PC-9 (cell line): ENCODE data around the gene HSPA1A. TPM values are rescaled to one million over a fixed set of nuclear protein-coding genes. Genes with fewer than 3 reads are reported as not detected.
"Not testable (repeated sequence)": the region's sequence is repeated elsewhere in the genome, so short reads cannot be mapped to it uniquely, and the experiment has no call there.

Experiments
- BruUV-seq: library from RNA; stranded (reverse); fragments of 400-500 nt; replicated peaks from 2 replicates; lab custom pipeline; 2021; lab: Mats Ljungman, UMichigan
- CTCF ChIA-PET: fragments of 300-600 bp; sonication (Branson Sonifier 250); formaldehyde crosslinking; loops from one replicate; lab custom pipeline; 2022; ENCODE audit warnings: antibody characterized with exemption; lab: Charles Lee
- POLR2A ChIA-PET: fragments of 300-600 bp; sonication (Branson Sonifier 250); formaldehyde crosslinking; loops from one replicate; lab custom pipeline; 2022; ENCODE audit warnings: antibody characterized with exemption; ENCODE audit not compliant: unreplicated experiment; lab: Charles Lee
- DNase-seq, 2 experiments: peaks; one replicate each; pipeline versions ENCODE4 v3.0.0 to v3.0.0-alpha.2; 2015 to 2022; ENCODE audit warnings: mixed read lengths in 1 of 2
- H2AFZ ChIP-seq: fragments of 200-600 bp; sonication (generic); 2 replicates; pipeline ENCODE4 v1.8.1; 2017; ENCODE audit warnings: antibody characterized with exemption
- H3F3A ChIP-seq: fragments of 200-600 bp; sonication (generic); 2 replicates; pipeline ENCODE4 v1.8.1; 2017; ENCODE audit warnings: antibody characterized with exemption, mild to moderate bottlenecking, low read depth; ENCODE audit not compliant: insufficient read depth
- H3K27ac ChIP-seq: fragments of 200-600 bp; sonication (generic); 2 replicates; pipeline ENCODE4 v1.6.1; 2016; ENCODE audit warnings: mixed run types
- H3K27me3 ChIP-seq: fragments of 200-600 bp; sonication (generic); 2 replicates; pipeline ENCODE4 v1.6.1; 2016; ENCODE audit warnings: low read depth, mixed run types; ENCODE audit not compliant: insufficient read depth
- H3K36me3 ChIP-seq: fragments of 200-600 bp; sonication (generic); 2 replicates; pipeline ENCODE4 v1.6.1; 2016; ENCODE audit warnings: low read depth, mixed run types
- H3K4me1 ChIP-seq: fragments of 200-600 bp; sonication (generic); replicated peaks from 2 replicates; pipeline ENCODE4 v1.6.1; 2016; ENCODE audit warnings: mixed run types; ENCODE audit not compliant: insufficient read depth
- H3K4me2 ChIP-seq: fragments of 200-600 bp; sonication (generic); 2 replicates; pipeline ENCODE4 v1.6.1; 2017; ENCODE audit warnings: mixed run types
- H3K4me3 ChIP-seq: fragments of 200-600 bp; sonication (generic); 2 replicates; pipeline ENCODE4 v1.6.1; 2016; ENCODE audit warnings: mixed run types
- H3K79me2 ChIP-seq: fragments of 200-600 bp; sonication (generic); 2 replicates; pipeline ENCODE4 v1.6.1; 2017; ENCODE audit warnings: low read depth, mixed run types
- H3K9me2 ChIP-seq: fragments of 200-600 bp; sonication (generic); 2 replicates; pipeline ENCODE4 v1.8.1; 2017; ENCODE audit warnings: mild to moderate bottlenecking; ENCODE audit not compliant: insufficient read depth
- H3K9me3 ChIP-seq: fragments of 200-600 bp; sonication (generic); 2 replicates; pipeline ENCODE4 v1.8.1; 2016; ENCODE audit warnings: low read depth; ENCODE audit not compliant: insufficient read depth
- H4K20me1 ChIP-seq: fragments of 200-600 bp; sonication (generic); 2 replicates; pipeline ENCODE4 v1.8.1; 2017; ENCODE audit not compliant: insufficient read depth
- CTCF ChIP-seq: fragments of 200-600 bp; sonication (generic); conservative IDR thresholded peaks from 2 replicates; pipeline ENCODE4 v1.6.1; 2017; ENCODE audit warnings: mixed run types, antibody characterized with exemption, mild to moderate bottlenecking, moderate library complexity
- EZH2 ChIP-seq: fragments of 200-600 bp; sonication (generic); IDR thresholded peaks from 2 replicates; pipeline ENCODE4 v1.8.0; 2017; ENCODE audit warnings: antibody characterized with exemption, low read depth
- intact Hi-C: fragments of 100-400 bp; cut with micrococcal nuclease; formaldehyde crosslinking; loops from one replicate; pipeline ENCODE4 v1.10.0; 2022; ENCODE audit not compliant: unreplicated experiment
- total RNA-seq: library from RNA; stranded (reverse); gene quantifications from 2 replicates; pipeline ENCODE4 v1.2.3, GENCODE V29; 2021

The HSPA1A gene
- total RNA-seq, 1 experiment from 2014 or later: 385 TPM

- H3K27ac ChIP-seq: peak overlapping the region; percentile 77
- peaks cover 71% of the 10 kb centered on the region for H3K79me2 ChIP-seq
- H3K4me3 ChIP-seq: peak overlapping the region; percentile 94
- intact Hi-C loops: no loop called here
- no TSS peak for BruUV-seq
- ChIA-PET CTCF (no interaction called here), POLR2A (interaction anchor here (0.5 to 0.7 kb wide), 3 partner anchors 29 to 136 kb away, joined by 3 to 4 read pairs (median 3); a partner anchor contains a TSS)
- no peak for TF ChIP-seq EZH2
- TF ChIP-seq CTCF: no peak; the same call in 1 of the 2 replicates
- H3K36me3 ChIP-seq: peaks cover 44% of the 10 kb centered on the region
- peaks cover 86% of the 10 kb centered on the region for H3F3A ChIP-seq
- DNase-seq: no peak
- peaks cover 33% of the 10 kb centered on the region for H3K4me1 ChIP-seq
- no peaks in the 10 kb centered on the region for H3K27me3 ChIP-seq
- peak overlapping the region; percentile 98 for H3K4me2 ChIP-seq
- H3K9me2 ChIP-seq: no peaks in the 10 kb centered on the region
- no peaks in the 10 kb centered on the region for H3K9me3 ChIP-seq
- H2AFZ ChIP-seq: no peak overlapping the region
- peaks cover 43% of the 10 kb centered on the region for H4K20me1 ChIP-seq
These were observed 21.4 kb downstream of the HSPA1A start for GRCh38 chr6:31836474-31837368.

GRCh38 chr6:31837369-31838113, 22.2 kb downstream of the HSPA1A start:
- Histone ChIP-seq H3K4me3 (peak overlapping the region; percentile 94), H3K79me2 (peaks cover 63% of the 10 kb centered on the region), H3K9me3 (no peaks in the 10 kb centered on the region), H3F3A (peaks cover 89% of the 10 kb centered on the region), H3K9me2 (no peaks in the 10 kb centered on the region), H3K4me2 (peak overlapping the region; percentile 98), H3K27me3 (no peaks in the 10 kb centered on the region), H3K27ac (peak overlapping the region; percentile 77), H3K4me1 (peaks cover 27% of the 10 kb centered on the region), H3K36me3 (peaks cover 44% of the 10 kb centered on the region), H2AFZ (no peak overlapping the region), H4K20me1 (peaks cover 41% of the 10 kb centered on the region)
- no peak for TF ChIP-seq EZH2
- TF ChIP-seq CTCF: no peak
- CTCF ChIA-PET: interaction anchor here (0.6 kb wide), 1 partner anchor 164 kb away, joined by 4 read pairs; no protein-coding TSS in a partner anchor
- DNase-seq: no peak
- intact Hi-C loops: no loop called here
- no TSS peak for BruUV-seq
- POLR2A ChIA-PET: interaction anchor here (0.7 kb wide), 1 partner anchor 119 kb away, joined by 4 read pairs; no protein-coding TSS in a partner anchor

- BruUV-seq, POLR2A ChIA-PET: not testable (repeated sequence)
These were observed 22.8 kb downstream of the HSPA1A start for GRCh38 chr6:31838114-31838553.

More at GRCh38 chr6:31838114-31838553, 22.8 kb downstream of the HSPA1A start:
- H3K9me3 ChIP-seq, H3K27me3 ChIP-seq, H3K27ac ChIP-seq, H3K9me2 ChIP-seq, H2AFZ ChIP-seq, DNase-seq, intact Hi-C loops: not testable (repeated sequence)
- Histone ChIP-seq H3F3A (peaks cover 90% of the 10 kb centered on the region), H3K4me1 (peaks cover 27% of the 10 kb centered on the region), H3K4me2 (peak overlapping the region; percentile 98), H3K79me2 (peaks cover 57% of the 10 kb centered on the region), H3K4me3 (peak overlapping the region; percentile 94; the same call in 1 of the 2 replicates), H4K20me1 (peaks cover 41% of the 10 kb centered on the region), H3K36me3 (peaks cover 44% of the 10 kb centered on the region)
- CTCF ChIA-PET: interaction anchor here (0.6 kb wide), 1 partner anchor 164 kb away, joined by 4 read pairs; no protein-coding TSS in a partner anchor
